Psoas muscle (tissue), 8 donors: ENCODE measurements around the gene RETSAT. TPM values are rescaled to one million over a fixed set of nuclear protein-coding genes. Genes with fewer than 3 reads are reported as not detected.

Source experiments
- ATAC-seq, 4 donors: fragments of 200-7000 bp; cut with Tn5 transposase; one replicate each; pipeline ENCODE4 v1.9.1; 2020; ENCODE audit warnings: moderate library complexity in 3 of 4, mild to moderate bottlenecking in 2 of 4
- DNase-seq, 2 donors: peaks; one replicate each; pipeline ENCODE4 v3.0.0-alpha.2; 2020
- H3K27ac ChIP-seq: fragments of 200-600 bp; one replicate; pipeline ENCODE4 v1.8.0; 2022
- H3K27me3 ChIP-seq, 3 donors: fragments of 200-600 bp in 1 of 3; one replicate each; pipeline versions ENCODE4 v1.6.1 to v1.8.0; 2013 to 2022; ENCODE audit warnings: low read length in 2 of 3, mild to moderate bottlenecking in 2 of 3, moderate library complexity in 1 of 3; ENCODE audit not compliant: insufficient read depth in 3 of 3
- H3K36me3 ChIP-seq, 2 donors: fragments of 200-600 bp in 1 of 2; one replicate each; pipeline versions ENCODE4 v1.6.1 to v1.8.0; 2013 to 2022; ENCODE audit warnings: low read depth in 1 of 2, mild to moderate bottlenecking in 1 of 2, moderate library complexity in 1 of 2; ENCODE audit not compliant: insufficient read depth in 1 of 2
- H3K4me1 ChIP-seq: fragments of 200-600 bp; one replicate; pipeline ENCODE4 v1.8.0; 2022
- H3K4me3 ChIP-seq: fragments of 200-600 bp; one replicate; pipeline ENCODE4 v1.8.0; 2022; ENCODE audit warnings: mild to moderate bottlenecking
- H3K9me3 ChIP-seq: fragments of 200-600 bp; one replicate; pipeline ENCODE4 v1.8.0; 2022
- WGBS, 3 donors: extraction: QIAGEN DNeasy Blood & Tissue Kit; methylation state at CpG; one replicate each; pipeline versions ENCODE4 v1.1.6 to v1.1.7; 2013; 5-methylcytosine and 5-hydroxymethylcytosine counted together
- intact Hi-C, 2 donors: fragments of 100-400 bp; cut with DNase I; formaldehyde crosslinking; loops; one replicate each; pipeline versions ENCODE4 v1.11.0 to v1.14.2; 2022
- polyA plus RNA-seq, 3 donors: library from polyadenylated mRNA; stranded (reverse); fragments of 200-250 nt; gene quantifications; one replicate each; pipeline ENCODE4 v1.2.3, GENCODE V29; 2013
- total RNA-seq, 4 donors: library from RNA; stranded (reverse); fragmentation: NEBNext Ultra II Directional in 2 of 4; extraction: Animal tissue kit (Norgen Biotek cat#: 25700) in 2 of 4; gene quantifications; one replicate each; pipeline versions ENCODE4 v1.2.1 to v1.2.4, GENCODE V29; 2021 to 2023
- TF ChIP-seq, protein P1 (sequence below): fragments of 200-600 bp; IDR thresholded peaks from one replicate; pipeline ENCODE4 v1.8.0; 2022; ENCODE audit warnings: antibody characterized with exemption
- donor health status: healthy with polysubstance abuse.
- donor health status: DM: no; HTN: no; CAD: no; lungs with moderate emphysema.
- donor health status: Bipolar disorder and iron deficiency.
- donor health status: healthy.
- donor health status: DM: yes; HTN: yes; CAD: no.
- donor health status: DM: no; HTN: no; CAD: no.
- donor health status: DM: no; HTN: no; CAD: no.
- donor health status: DM: yes; HTN: yes; CAD: no.

Gene RETSAT
- total and polyA plus RNA-seq, 7 donors = 28.3 to 115 (median 45.6) TPM

DNA sequence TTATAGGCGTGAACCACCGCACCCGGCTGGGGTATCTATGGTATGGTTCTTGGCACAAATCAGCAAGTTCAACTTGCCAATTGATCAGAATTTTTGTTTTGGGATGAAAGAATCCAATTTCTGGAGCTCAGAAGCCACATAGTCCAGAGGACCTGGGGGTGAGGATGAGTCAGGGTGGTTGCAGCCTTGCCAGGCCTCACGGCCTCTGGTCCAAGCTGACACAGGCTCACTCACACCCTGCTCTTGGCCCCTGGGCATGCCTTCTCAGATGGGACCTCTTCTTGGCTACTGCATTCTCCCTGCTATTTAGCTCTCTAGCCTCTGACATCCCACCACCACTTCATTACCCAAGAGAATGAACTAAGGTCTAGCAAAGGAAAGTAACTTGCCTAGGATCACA is 39.5 kb upstream of the RETSAT start:
- peaks cover 0 to 25% of the 10 kb centered on the region in 2 donors for H3K36me3 ChIP-seq

DNA sequence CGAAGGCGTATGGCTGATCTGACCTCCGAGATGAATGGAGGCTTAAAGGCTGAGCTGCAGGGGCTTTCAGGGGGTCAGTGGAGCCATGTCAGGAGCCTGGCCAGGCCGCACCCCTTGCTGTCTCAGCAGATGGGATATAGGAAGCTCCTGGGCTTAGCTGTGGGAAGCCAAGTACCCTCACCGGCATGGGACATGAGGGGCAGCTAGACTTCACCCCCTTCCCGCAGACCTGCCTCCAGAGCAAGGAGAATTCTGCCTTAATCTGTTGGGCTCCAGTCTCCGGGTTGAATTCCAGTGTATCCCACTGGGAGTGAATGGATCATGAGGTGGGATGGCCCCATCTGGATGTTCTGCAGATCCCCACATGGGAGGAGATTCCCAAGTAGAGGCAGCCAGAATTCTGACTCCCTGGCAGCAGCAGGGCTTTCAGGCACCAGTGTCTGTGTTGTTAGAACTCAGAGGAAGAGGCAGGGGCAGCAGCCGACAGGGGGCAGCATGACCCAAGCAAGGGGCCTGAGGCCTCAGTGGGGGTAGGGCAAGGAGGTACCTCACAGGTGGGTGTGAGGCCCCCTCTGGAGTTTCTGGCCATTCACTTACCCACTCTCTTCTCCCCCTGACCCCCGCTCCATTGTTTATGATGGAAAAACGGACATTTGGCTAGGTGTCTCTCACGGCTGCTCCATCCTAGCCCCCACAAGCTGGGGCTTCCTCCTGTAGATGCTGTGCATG is 36.8 kb upstream of the RETSAT start:
- H3K9me3 ChIP-seq = no peaks in the 10 kb centered on the region
- H3K4me1 ChIP-seq = peaks cover 11% of the 10 kb centered on the region
- 81 to 84% (median 82%) methylated on average over 11 of the region's 11 CpGs for WGBS, 3 donors
- DNase-seq = peak; percentile 66 to 81
- TF ChIP-seq, protein P1, sequence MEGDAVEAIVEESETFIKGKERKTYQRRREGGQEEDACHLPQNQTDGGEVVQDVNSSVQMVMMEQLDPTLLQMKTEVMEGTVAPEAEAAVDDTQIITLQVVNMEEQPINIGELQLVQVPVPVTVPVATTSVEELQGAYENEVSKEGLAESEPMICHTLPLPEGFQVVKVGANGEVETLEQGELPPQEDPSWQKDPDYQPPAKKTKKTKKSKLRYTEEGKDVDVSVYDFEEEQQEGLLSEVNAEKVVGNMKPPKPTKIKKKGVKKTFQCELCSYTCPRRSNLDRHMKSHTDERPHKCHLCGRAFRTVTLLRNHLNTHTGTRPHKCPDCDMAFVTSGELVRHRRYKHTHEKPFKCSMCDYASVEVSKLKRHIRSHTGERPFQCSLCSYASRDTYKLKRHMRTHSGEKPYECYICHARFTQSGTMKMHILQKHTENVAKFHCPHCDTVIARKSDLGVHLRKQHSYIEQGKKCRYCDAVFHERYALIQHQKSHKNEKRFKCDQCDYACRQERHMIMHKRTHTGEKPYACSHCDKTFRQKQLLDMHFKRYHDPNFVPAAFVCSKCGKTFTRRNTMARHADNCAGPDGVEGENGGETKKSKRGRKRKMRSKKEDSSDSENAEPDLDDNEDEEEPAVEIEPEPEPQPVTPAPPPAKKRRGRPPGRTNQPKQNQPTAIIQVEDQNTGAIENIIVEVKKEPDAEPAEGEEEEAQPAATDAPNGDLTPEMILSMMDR = peak; percentile 43
- no peaks in the 10 kb centered on the region for H3K27me3 ChIP-seq
- no peak overlapping the region for H3K4me3 ChIP-seq
- peaks cover 2 to 53% of the 10 kb centered on the region in 2 donors for H3K36me3 ChIP-seq
- ATAC-seq = peak in 3 of 4 donors; percentile 20 to 49 (median 24)
- intact Hi-C loops = no loop called here
- H3K27ac ChIP-seq = no peak overlapping the region

More for the DNA sequence above, 39.5 kb upstream of the RETSAT start:
- peak overlapping the region; percentile 30 for H3K27ac ChIP-seq
- 66 to 79% (median 73%) methylated on average over 4 of the region's 4 CpGs for WGBS, 3 donors
- peaks cover 11% of the 10 kb centered on the region for H3K4me1 ChIP-seq
- TF ChIP-seq, protein P1 = no peak
- H3K9me3 ChIP-seq = no peaks in the 10 kb centered on the region
- H3K27me3 ChIP-seq = no peaks in the 10 kb centered on the region
- ATAC-seq (peak; percentile 19 to 68 (median 62)), DNase-seq (no peak)
- intact Hi-C loops = no loop called here
- no peak overlapping the region for H3K4me3 ChIP-seq

DNA sequence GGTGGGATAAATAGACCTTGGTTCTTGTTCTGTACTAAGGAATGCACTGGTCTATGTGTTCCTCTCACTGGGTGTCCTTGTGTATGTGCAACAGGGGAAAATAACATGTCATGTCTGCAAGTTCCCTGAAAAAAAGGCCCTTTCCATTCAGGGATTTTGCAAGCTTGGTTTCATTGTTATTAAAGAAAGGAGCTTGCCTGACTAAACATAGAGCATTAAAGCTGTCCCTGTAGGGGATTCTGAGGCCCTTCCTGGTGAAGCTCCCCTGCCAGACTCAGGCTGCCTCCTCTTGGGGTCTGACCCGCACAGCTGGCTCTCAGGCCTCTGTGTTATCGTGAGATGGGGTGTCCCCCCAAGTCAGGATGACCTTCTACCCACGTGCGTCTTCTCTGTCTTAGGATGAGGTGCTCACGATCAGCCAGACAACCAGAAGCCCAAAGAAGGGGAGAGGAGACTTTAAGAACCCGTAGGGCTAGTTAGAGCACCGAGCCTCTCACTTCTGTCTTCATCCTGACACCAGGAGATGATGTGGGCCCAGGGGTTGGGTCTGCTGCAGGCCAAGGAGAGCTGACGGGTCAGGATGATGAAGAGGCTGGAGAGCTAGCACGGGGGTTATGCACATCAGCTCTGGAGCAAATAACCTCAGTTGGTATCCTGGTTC is 34.7 kb upstream of the RETSAT start:
- no peak for ATAC-seq
- no peaks in the 10 kb centered on the region for H3K9me3 ChIP-seq
- WGBS, 3 donors = 83 to 86% (median 83%) methylated on average over 9 of the region's 9 CpGs
- H3K4me1 ChIP-seq = peaks cover 5% of the 10 kb centered on the region
- H3K36me3 ChIP-seq = peaks cover 2 to 74% of the 10 kb centered on the region in 2 donors
- intact Hi-C loops = no loop called here
- H3K4me3 ChIP-seq = no peak overlapping the region
- DNase-seq = peak in 1 of 2 donors; percentile 48
- no peaks in the 10 kb centered on the region for H3K27me3 ChIP-seq
- no peak overlapping the region for H3K27ac ChIP-seq
- TF ChIP-seq, protein P1 = no peak

DNA sequence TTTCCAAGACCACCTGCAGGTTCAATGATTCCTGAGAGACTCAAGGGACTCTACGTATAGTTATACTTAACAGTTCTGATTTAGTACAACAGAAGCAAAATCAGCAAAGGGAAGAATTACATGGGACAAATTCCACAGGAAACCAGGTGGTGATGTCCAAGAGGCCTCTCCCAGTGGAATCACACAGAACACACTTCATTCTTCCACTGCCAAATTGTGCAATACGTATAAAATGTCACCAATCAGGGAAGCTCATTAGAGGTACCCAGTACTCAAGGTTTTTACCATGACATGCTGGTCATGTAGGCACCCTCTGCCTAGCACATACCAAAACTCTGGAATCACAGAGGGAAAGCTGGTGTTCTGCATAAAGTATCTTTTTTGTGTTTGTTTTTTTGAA is 33.4 kb upstream of the RETSAT start:
- no peaks in the 10 kb centered on the region for H3K4me1 ChIP-seq
- TF ChIP-seq, protein P1 = no peak
- WGBS, 3 donors = 80 to 87% (median 81%) methylated on average over 2 of the region's 2 CpGs
- no peak overlapping the region for H3K4me3 ChIP-seq
- H3K36me3 ChIP-seq = peaks cover 2 to 79% of the 10 kb centered on the region in 2 donors
- intact Hi-C loops = no loop called here
- H3K27me3 ChIP-seq = no peaks in the 10 kb centered on the region
- H3K9me3 ChIP-seq = no peaks in the 10 kb centered on the region
- ATAC-seq = no peak
- no peak overlapping the region for H3K27ac ChIP-seq
- peak in 1 of 2 donors; percentile 5 for DNase-seq
